H1 (cell line): ENCODE measurements around the gene ATXN2. TPM values are rescaled to one million over a fixed set of nuclear protein-coding genes. Genes with fewer than 3 reads are reported as not detected.

Experiments
- CTCF ChIA-PET: fragments of 300-600 bp; sonication (Branson Sonifier 250); formaldehyde crosslinking; loops from one replicate; lab custom pipeline; 2021; ENCODE audit not compliant: partially characterized antibody; lab: Charles Lee
- POLR2A ChIA-PET: fragments of 300-600 bp; sonication (Branson Sonifier 250); formaldehyde crosslinking; loops from one replicate; lab custom pipeline; 2021; ENCODE audit warnings: inconsistent platforms; ENCODE audit not compliant: partially characterized antibody; lab: Charles Lee
- DNase-seq, 2 experiments: peaks; one replicate each; pipeline versions ENCODE4 v3.0.0 to v3.0.0-alpha.2; 2010 to 2022; ENCODE audit warnings: low spot score in 2 of 2, low read depth in 1 of 2, mixed read lengths in 1 of 2
- FAIRE-seq: peaks from 2 replicates; lab custom pipeline; 2011; peaks lifted over from hg19 to GRCh38; lab: Jason Lieb, UNC
- H2AFZ ChIP-seq: 2 replicates; pipeline ENCODE4 v1.8.1; 2012; ENCODE audit warnings: low read length, inconsistent platforms
- H2AK5ac ChIP-seq: 2 replicates; pipeline ENCODE4 v1.6.1; 2013; ENCODE audit warnings: low read depth, low read length
- H2BK120ac ChIP-seq: replicated peaks from 2 replicates; pipeline ENCODE3; 2013; ENCODE audit warnings: low read depth, low read length, inconsistent platforms
- H2BK12ac ChIP-seq: 2 replicates; pipeline ENCODE4 v1.6.1; 2013; ENCODE audit warnings: low read depth, low read length
- H2BK15ac ChIP-seq: 2 replicates; pipeline ENCODE4 v1.6.1; 2013; ENCODE audit warnings: low read length
- H2BK20ac ChIP-seq: 2 replicates; pipeline ENCODE4 v1.6.1; 2013; ENCODE audit warnings: low read length
- H2BK5ac ChIP-seq: 2 replicates; pipeline ENCODE4 v1.6.1; 2013; ENCODE audit warnings: low read depth, low read length
- H3K14ac ChIP-seq: 2 replicates; pipeline ENCODE4 v1.6.1; 2013; ENCODE audit warnings: inconsistent platforms; ENCODE audit not compliant: insufficient read length
- H3K18ac ChIP-seq: 2 replicates; pipeline ENCODE4 v1.6.1; 2013; ENCODE audit warnings: low read length; ENCODE audit errors: extremely low read depth
- H3K23ac ChIP-seq: 2 replicates; pipeline ENCODE4 v1.6.1; 2013; ENCODE audit warnings: inconsistent platforms; ENCODE audit not compliant: insufficient read length
- H3K23me2 ChIP-seq: 2 replicates; pipeline ENCODE4 v1.6.1; 2013; ENCODE audit warnings: low read depth, low read length
- H3K27ac ChIP-seq: 2 replicates; pipeline ENCODE4 v1.6.1; 2011; ENCODE audit warnings: low read depth, low read length, inconsistent platforms
- H3K27me3 ChIP-seq, 4 experiments: replicated peaks in 1 of 4; 1 replicate in 1 of 4; 2 replicates in 3 of 4; pipeline versions ENCODE4 v1.6.1 to v1.8.1; 2011 to 2013; ENCODE audit warnings: low read length in 3 of 4, mild to moderate bottlenecking in 3 of 4, inconsistent platforms in 2 of 4, mixed read lengths in 2 of 4, moderate library complexity in 1 of 4; ENCODE audit not compliant: control insufficient read depth in 3 of 4, insufficient read depth in 3 of 4; ENCODE audit errors: extremely low read depth in 1 of 4
- H3K36me3 ChIP-seq, 4 experiments: 2 replicates each; pipeline versions ENCODE4 v1.6.1 to v1.8.1; 2011 to 2013; ENCODE audit warnings: mild to moderate bottlenecking in 4 of 4, low read length in 3 of 4, moderate library complexity in 2 of 4, control low read depth in 1 of 4, inconsistent platforms in 1 of 4; ENCODE audit not compliant: insufficient read depth in 4 of 4, control insufficient read depth in 2 of 4
- H3K4ac ChIP-seq: replicated peaks from 2 replicates; pipeline ENCODE3; 2013; ENCODE audit warnings: low read length, low read depth, mixed read lengths, inconsistent platforms; ENCODE audit not compliant: insufficient read length
- H3K4me1 ChIP-seq, 4 experiments: replicated peaks in 1 of 4; 1 replicate in 1 of 4; 2 replicates in 3 of 4; pipeline versions ENCODE4 v1.6.1 to v1.8.1; 2011 to 2013; ENCODE audit warnings: low read length in 3 of 4, inconsistent platforms in 2 of 4, mixed read lengths in 1 of 4; ENCODE audit not compliant: insufficient read depth in 4 of 4, control insufficient read depth in 3 of 4
- H3K4me2 ChIP-seq, 2 experiments: 2 replicates each; pipeline versions ENCODE4 v1.6.1 to v1.8.1; 2011 to 2013; ENCODE audit warnings: low read depth in 2 of 2, low read length in 2 of 2, control low read depth in 1 of 2, inconsistent platforms in 1 of 2, mild to moderate bottlenecking in 1 of 2; ENCODE audit not compliant: insufficient read depth in 1 of 2
- H3K4me3 ChIP-seq, 4 experiments: fragments of 200-600, 300-600 bp in 1 of 4; sonication (generic), shearing (Covaris generic), sonication (Bioruptor Twin) in 1 of 4; 2 replicates each; pipeline versions ENCODE4 v1.5.1 to v1.8.1; 2011 to 2016; ENCODE audit warnings: low read length in 4 of 4, low read depth in 3 of 4, control low read depth in 2 of 4, inconsistent platforms in 2 of 4, mild to moderate bottlenecking in 2 of 4, mixed read lengths in 1 of 4, moderate library complexity in 1 of 4; ENCODE audit not compliant: insufficient read depth in 2 of 4; ENCODE audit errors: extremely low read depth in 1 of 4
- H3K56ac ChIP-seq: replicated peaks from 2 replicates; pipeline ENCODE3; 2013; ENCODE audit warnings: low read depth, mild to moderate bottlenecking, mixed read lengths, low read length, inconsistent platforms; ENCODE audit not compliant: insufficient read length
- H3K79me1 ChIP-seq: 2 replicates; pipeline ENCODE4 v1.6.1; 2013; ENCODE audit warnings: low read depth, low read length, control low read depth
- H3K79me2 ChIP-seq, 2 experiments: 2 replicates each; pipeline versions ENCODE4 v1.6.1 to v1.8.1; 2012 to 2013; ENCODE audit warnings: low read length in 2 of 2, mild to moderate bottlenecking in 2 of 2, inconsistent platforms in 1 of 2; ENCODE audit not compliant: insufficient read depth in 2 of 2, control insufficient read depth in 1 of 2
- H3K9ac ChIP-seq, 4 experiments: replicated peaks in 1 of 4; 1 replicate in 1 of 4; 2 replicates in 3 of 4; pipeline versions ENCODE4 v1.6.1 to v1.8.1; 2011 to 2013; ENCODE audit warnings: low read depth in 3 of 4, low read length in 3 of 4, control low read depth in 2 of 4, mild to moderate bottlenecking in 2 of 4, moderate library complexity in 2 of 4, inconsistent platforms in 1 of 4; ENCODE audit errors: extremely low read depth in 1 of 4
- H3K9me3 ChIP-seq, 2 experiments: 2 replicates each; pipeline versions ENCODE4 v1.6.1 to v1.8.1; 2012 to 2013; ENCODE audit warnings: mild to moderate bottlenecking in 2 of 2, moderate library complexity in 2 of 2, control low read depth in 1 of 2, inconsistent platforms in 1 of 2, low read depth in 1 of 2, low read length in 1 of 2, mixed read lengths in 1 of 2; ENCODE audit not compliant: insufficient read depth in 2 of 2
- H4K20me1 ChIP-seq, 2 experiments: replicated peaks in 1 of 2; 2 replicates each; pipeline versions ENCODE3 to v1.8.1; 2011 to 2013; ENCODE audit warnings: inconsistent platforms in 2 of 2, low read length in 2 of 2, mild to moderate bottlenecking in 1 of 2; ENCODE audit not compliant: insufficient read depth in 2 of 2, control insufficient read depth in 1 of 2
- H4K5ac ChIP-seq: 2 replicates; pipeline ENCODE4 v1.6.1; 2013; ENCODE audit warnings: low read length, low read depth, mixed read lengths, inconsistent platforms; ENCODE audit not compliant: insufficient read length
- H4K8ac ChIP-seq: 2 replicates; pipeline ENCODE4 v1.8.0; 2013; ENCODE audit warnings: mild to moderate bottlenecking, moderate library complexity, low read length, inconsistent platforms; ENCODE audit not compliant: insufficient read depth; ENCODE audit errors: extremely low read depth
- H4K91ac ChIP-seq: replicated peaks from 2 replicates; pipeline ENCODE3; 2013; ENCODE audit warnings: low read length, mixed read lengths, inconsistent platforms; ENCODE audit not compliant: insufficient read length
- ATF2 ChIP-seq: IDR thresholded peaks from 2 replicates; pipeline ENCODE4 v1.6.1; 2012; ENCODE audit warnings: low read length, inconsistent platforms
- POLR2A ChIP-seq, 2 experiments: IDR thresholded peaks; 1 replicate in 1 of 2; 2 replicates in 1 of 2; pipeline ENCODE4 v1.6.1; 2011; ENCODE audit warnings: low read depth in 2 of 2, low read length in 2 of 2, mild to moderate bottlenecking in 2 of 2; ENCODE audit errors: control extremely low read depth in 1 of 2
- POLR2AphosphoS5 ChIP-seq: IDR thresholded peaks from 2 replicates; pipeline ENCODE4 v1.6.1; 2011; ENCODE audit warnings: low read depth, low read length
- WGBS, 2 experiments: shearing (Covaris generic) in 1 of 2; methylation state at CpG; one replicate each; pipeline versions ENCODE4 v1.1.6 to v1.1.7; 2013 to 2015; ENCODE audit warnings: low lambda C conversion rate in 2 of 2, mixed read lengths in 2 of 2, inconsistent platforms in 1 of 2, low coverage in 1 of 2, missing lambda C conversion rate in 1 of 2; ENCODE audit not compliant: insufficient replicate concordance in 2 of 2, insufficient coverage in 1 of 2, insufficient read length in 1 of 2; ENCODE audit errors: extremely low coverage in 1 of 2, missing lambda C conversion rate in 1 of 2; 5-methylcytosine and 5-hydroxymethylcytosine counted together
- polyA plus RNA-seq, 7 experiments: library from polyadenylated mRNA; depleted of rRNA in 3 of 7; stranded (reverse) in 5 of 7; unstranded in 2 of 7; fragments of >200 nt in 5 of 7; fragments of 200-250 nt in 2 of 7; gene quantifications; 1 replicate in 5 of 7; 2 replicates in 1 of 7; 4 replicates in 1 of 7; pipeline versions ENCODE4 v1.2.1 to v1.2.3, GENCODE V29; 2011 to 2013; ENCODE audit warnings: missing spikeins in 2 of 7, mixed read lengths in 2 of 7
- total RNA-seq: library from RNA; stranded (reverse); fragmentation: NEBNext Ultra II Directional; extraction: Animal tissue kit (Norgen Biotek cat#: 25700); gene quantifications from 2 replicates; pipeline ENCODE4 v1.2.1, GENCODE V29; 2021

Gene ATXN2
- total and polyA plus RNA-seq, 2 of the 8 experiments (the other 6 are each of a cell fraction or from before 2014, with no cell fraction given), result 46.6 to 80.7 TPM

GRCh38 chr12:111441107-111441928, 157.8 kb downstream of the ATXN2 start:
- peaks cover 30 to 31% of the 10 kb centered on the region in 2 experiments for H4K20me1 ChIP-seq

More at GRCh38 chr12:111441107-111441928, 157.8 kb downstream of the ATXN2 start:
- Histone ChIP-seq H3K79me2 (peaks cover 0 to 56% of the 10 kb centered on the region in 2 experiments; a peak in 2 of 4 replicates), H3K14ac (no peak overlapping the region), H3K4me1 (peaks cover 0 to 30% (median 22%) of the 10 kb centered on the region in 4 experiments; a peak in 6 of 7 replicates), H4K8ac (no peak overlapping the region), H3K9ac (no peak overlapping the region), H3K23ac (no peak overlapping the region), H3K4me2 (no peak overlapping the region), H3K18ac (no peak overlapping the region), H3K23me2 (no peaks in the 10 kb centered on the region), H2AK5ac (no peak overlapping the region), H3K9me3 (no peaks in the 10 kb centered on the region), H3K4me3 (no peak overlapping the region), H2BK12ac (no peak overlapping the region), H3K79me1 (peaks cover 23% of the 10 kb centered on the region), H4K5ac (no peak overlapping the region), H3K27me3 (no peaks in the 10 kb centered on the region), H3K56ac (no peak overlapping the region), H3K27ac (no peak overlapping the region), H2BK20ac (no peak overlapping the region), H2BK120ac (no peak overlapping the region), H3K4ac (no peak overlapping the region), H2BK5ac (no peak overlapping the region), H4K91ac (no peak overlapping the region)
- WGBS, 2 experiments, result 89% methylated on average over 7 of the region's 7 CpGs; no CpG with 5 or more reads in 1 of the 2 experiments
- ChIA-PET CTCF (interaction anchor here (0.6 to 31.7 kb wide), 7 partner anchors 9 to 38 kb away, joined by 3 to 838 read pairs (median 6); partner anchors contain the start of gene SH2B3), POLR2A (interaction anchor here (1.0 to 1.6 kb wide), 3 partner anchors 29 to 39 kb away, joined by 3 to 5 read pairs (median 5); no protein-coding TSS in a partner anchor)
- DNase-seq (no peak), FAIRE-seq (no peak)
- no peak for TF ChIP-seq ATF2
- 0 out of 3 replicates have a peak, but pooled peaks of 1 of the 2 experiments have one; percentile 3 for TF ChIP-seq POLR2A (IDR thresholded peaks at IDR 0.05; ENCODE audit: control extremely low read depth in 1 of 2, low read depth in 2 of 2, low read length in 2 of 2)
- TF ChIP-seq POLR2AphosphoS5, result peak; percentile 38; the same call in 1 of the 2 replicates
- TF ChIP-seq, all 59 proteins: peak for 2
- H2BK15ac ChIP-seq, result no peak overlapping the region
- H2AFZ ChIP-seq, result no peak overlapping the region
- H3K36me3 ChIP-seq, result peaks cover 0 to 5% (median under 1%) of the 10 kb centered on the region in 4 experiments; a peak in 4 of 8 replicates
